ENCODE results near the gene UQCC3.

DNA sequence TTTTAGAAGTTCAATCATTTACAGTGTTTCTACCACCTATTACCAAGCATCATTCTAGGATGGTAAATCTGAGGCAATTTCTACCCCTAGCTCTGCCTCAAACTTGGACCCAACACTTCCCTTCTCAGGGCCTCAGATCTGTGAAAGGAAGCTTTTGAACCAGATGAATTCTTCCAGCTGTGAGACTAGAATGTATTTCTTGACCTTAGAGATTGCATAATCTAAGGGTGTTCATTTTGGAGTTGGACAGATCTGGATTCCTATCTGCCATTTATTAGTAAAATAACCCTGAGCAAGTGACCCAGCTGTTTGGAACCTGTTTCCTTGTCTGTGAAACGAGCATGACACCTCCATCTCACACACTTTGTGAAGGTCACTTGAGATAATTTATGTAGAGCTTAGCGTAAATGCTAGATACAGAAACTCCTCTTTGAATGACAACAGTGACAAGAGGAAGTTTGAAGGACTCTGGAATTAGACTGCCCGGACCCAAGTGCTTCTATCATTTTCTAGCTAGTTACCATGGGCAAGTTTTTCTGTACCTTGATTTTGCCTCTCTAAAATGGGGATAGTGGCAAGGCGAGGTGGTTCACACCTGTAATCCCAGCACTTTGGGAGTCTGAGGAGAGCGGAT is 14.6 kb upstream of the UQCC3 start:
- TF ChIP-seq POLR2A (IDR thresholded peaks at IDR 0.05) (no peak), POLR2AphosphoS5 (IDR thresholded peaks at IDR 0.05) (no peak)
- TF ChIP-seq, protein P1, sequence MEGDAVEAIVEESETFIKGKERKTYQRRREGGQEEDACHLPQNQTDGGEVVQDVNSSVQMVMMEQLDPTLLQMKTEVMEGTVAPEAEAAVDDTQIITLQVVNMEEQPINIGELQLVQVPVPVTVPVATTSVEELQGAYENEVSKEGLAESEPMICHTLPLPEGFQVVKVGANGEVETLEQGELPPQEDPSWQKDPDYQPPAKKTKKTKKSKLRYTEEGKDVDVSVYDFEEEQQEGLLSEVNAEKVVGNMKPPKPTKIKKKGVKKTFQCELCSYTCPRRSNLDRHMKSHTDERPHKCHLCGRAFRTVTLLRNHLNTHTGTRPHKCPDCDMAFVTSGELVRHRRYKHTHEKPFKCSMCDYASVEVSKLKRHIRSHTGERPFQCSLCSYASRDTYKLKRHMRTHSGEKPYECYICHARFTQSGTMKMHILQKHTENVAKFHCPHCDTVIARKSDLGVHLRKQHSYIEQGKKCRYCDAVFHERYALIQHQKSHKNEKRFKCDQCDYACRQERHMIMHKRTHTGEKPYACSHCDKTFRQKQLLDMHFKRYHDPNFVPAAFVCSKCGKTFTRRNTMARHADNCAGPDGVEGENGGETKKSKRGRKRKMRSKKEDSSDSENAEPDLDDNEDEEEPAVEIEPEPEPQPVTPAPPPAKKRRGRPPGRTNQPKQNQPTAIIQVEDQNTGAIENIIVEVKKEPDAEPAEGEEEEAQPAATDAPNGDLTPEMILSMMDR (IDR thresholded peaks at IDR 0.05), result no peak

Data from breast epithelium (tissue), 3 donors.